8988T (cell line): ENCODE data around the gene VEZT.
"Not testable (repeated sequence)": the region's sequence is repeated elsewhere in the genome, so short reads cannot be mapped to it uniquely, and the experiment has no call there.

Experiments
- DNase-seq: peaks from one replicate; pipeline ENCODE4 v3.0.0; 2011

Gene VEZT, protein sequence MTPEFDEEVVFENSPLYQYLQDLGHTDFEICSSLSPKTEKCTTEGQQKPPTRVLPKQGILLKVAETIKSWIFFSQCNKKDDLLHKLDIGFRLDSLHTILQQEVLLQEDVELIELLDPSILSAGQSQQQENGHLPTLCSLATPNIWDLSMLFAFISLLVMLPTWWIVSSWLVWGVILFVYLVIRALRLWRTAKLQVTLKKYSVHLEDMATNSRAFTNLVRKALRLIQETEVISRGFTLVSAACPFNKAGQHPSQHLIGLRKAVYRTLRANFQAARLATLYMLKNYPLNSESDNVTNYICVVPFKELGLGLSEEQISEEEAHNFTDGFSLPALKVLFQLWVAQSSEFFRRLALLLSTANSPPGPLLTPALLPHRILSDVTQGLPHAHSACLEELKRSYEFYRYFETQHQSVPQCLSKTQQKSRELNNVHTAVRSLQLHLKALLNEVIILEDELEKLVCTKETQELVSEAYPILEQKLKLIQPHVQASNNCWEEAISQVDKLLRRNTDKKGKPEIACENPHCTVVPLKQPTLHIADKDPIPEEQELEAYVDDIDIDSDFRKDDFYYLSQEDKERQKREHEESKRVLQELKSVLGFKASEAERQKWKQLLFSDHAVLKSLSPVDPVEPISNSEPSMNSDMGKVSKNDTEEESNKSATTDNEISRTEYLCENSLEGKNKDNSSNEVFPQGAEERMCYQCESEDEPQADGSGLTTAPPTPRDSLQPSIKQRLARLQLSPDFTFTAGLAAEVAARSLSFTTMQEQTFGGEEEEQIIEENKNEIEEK

DNA sequence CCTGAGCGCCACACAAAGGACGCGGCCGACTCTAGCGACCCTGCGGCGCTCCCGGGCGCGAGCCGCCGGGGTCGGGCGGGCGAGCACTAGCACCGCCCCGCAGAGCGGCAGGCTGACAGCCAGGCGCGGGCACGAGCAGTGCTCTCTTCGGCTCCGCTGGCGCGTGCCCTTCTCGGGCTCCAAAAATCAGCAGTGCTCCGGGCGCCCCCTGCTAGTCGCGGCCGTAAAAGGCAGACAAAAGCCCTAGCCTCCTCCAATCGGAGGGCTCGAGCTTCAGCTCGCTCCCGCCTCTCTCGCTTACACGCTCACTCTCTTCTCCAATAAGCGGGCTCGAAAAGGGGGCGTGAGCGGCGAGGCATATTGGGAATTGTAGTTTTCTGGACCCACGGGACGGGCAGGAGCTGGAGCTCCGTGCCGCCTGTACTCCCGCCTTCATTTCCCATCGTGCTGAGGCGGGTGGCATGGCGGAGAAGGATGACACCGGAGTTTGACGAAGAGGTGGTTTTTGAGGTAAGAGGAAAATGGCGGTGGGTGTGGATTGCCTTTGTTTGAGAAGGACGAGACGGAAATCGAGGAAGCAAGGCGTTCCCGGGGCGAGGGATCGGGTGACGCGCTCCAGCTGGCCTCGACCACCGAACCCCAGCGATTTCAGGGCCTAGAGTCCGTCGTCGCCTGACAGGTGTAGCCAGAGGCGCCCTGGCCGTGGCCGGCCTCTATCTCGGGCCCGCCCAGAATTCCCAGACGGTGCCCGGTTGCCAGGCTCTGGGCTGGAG is at the start of gene VEZT, which contains the start of gene FGD6:
TSS of gene VEZT (plus strand) at position 431 of the 773 bp plus-strand sequence. CDS start at position 475, 44 bp downstream.
TSS of gene FGD6 (minus strand) at position 91 of the 773 bp plus-strand sequence. CDS start 227 bp downstream, outside the sequence.
- DNase-seq = peak; percentile 79

DNA sequence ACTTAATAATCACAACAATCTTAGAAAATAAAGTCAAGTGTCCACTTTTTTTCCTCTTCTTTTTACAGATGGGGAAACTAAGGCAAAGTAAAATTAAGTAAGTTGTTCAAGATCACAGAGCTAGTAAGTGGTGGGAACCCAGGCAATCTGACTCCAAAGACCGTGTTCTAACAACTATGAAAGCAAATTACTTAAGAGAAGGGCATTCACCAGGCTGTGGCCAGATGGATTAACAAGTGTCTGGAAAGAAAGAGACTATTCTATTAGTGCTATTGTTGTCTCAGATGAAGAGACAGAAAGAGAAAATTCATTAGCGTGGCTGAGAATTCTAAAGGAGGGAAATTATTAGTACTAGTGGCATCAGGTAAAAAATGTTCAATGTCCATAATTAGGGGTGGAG is 48.9 kb upstream of the VEZT start:
- DNase-seq = no peak

DNA sequence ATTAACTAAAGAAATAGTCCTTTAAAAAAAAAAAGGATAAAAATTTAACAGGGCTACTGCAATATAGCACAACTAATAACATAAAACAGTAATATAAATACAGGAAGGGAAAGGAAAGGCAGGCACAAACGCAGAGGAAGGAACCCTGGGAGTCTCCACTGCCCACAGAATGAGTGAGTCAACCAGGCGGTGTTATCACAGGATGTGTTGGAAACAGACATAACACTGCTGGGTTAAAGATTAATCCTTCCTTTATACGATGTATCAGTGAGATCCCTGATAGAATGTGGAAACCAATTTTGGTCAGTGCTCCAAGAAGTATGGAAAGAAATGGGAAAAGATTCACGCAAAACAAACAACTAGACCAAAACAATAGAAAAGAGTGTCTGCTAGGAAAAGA is 48.2 kb upstream of the VEZT start:
- peak; percentile 21 for DNase-seq

DNA sequence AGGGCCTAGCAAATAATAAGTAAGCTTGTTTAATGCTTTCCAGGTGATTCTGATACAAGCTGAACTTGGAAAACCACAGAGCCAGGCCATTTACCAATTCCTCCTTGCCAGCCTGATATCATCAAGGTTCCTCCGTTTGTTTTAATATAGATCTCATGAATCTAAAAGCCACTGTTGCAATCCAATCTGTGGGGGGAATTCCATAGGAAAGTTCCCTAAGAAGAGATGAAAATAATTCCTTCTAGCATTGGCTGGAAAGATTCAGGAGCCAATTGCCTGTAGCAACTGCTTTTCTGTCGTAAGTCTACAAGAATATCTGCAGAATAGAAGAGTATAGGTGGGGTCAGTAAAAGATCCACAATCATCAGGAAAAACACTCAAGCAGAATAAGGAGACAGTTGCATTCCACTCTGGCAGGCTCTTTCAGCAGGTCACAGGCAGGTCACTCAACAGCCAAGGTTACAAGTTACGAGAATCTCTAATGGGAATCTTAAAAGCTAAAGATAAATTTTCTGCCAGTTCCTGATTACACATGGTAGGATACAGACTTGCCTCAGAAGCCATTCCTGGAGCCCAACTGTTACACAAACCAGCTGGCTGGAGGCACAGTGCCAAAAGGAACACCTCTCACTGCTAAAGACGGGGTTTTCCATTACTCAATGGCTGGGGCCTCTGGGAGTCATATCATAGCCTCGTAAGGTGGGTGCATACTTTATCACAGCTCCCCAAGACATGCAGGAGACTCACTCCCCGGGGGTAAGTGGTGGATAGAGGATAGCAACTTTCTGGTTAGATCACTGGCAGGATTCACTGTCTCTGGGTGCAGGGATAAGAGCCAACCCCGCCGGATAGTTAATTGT is 44.0 kb upstream of the VEZT start:
- DNase-seq = no peak

DNA sequence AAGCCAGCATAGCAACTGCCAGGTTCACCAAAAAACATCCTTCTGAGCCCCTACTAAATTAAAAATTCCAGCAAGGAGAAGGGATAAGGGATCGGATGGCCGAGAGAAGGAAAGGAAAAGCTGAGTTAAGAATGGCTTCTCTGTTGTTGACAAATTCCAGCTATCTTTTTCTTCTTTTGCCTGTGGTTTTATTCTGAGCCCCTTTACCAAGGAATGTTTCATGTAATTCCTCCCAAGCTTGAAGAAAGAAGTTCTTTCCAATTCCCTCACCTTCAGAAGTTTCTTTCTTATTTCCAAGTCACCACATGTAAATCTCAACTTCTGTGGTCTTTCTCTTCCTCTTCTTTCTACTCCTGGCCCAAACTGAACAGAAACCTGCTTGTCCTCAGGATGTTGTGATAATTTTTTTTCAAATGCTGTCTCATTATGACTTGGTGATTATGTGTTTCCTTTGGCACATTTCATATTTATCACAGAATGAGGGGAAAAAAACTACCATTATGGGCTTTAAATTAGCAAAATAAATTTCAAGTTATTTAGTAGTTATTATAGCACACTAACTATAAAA is 40.3 kb upstream of the VEZT start:
- DNase-seq = no peak

DNA sequence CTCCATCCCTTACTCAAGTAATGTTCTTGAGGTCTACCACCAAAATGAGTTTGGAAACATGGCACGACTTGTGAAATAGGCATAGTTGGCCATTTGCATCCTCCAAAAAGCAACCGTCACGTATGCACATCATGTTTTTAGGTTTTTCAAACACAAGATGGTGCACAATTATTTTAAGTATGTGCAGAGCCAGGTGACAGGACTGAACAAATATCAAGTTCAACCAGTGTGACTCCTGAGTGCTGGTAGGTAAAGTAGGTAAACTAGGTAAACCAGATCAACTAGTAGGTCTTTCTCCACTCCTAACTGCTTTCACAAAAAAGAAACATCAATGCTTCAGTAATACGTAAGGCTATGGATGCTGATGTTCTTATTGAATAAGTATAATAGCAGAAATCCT is 39.5 kb upstream of the VEZT start:
- no peak for DNase-seq

DNA sequence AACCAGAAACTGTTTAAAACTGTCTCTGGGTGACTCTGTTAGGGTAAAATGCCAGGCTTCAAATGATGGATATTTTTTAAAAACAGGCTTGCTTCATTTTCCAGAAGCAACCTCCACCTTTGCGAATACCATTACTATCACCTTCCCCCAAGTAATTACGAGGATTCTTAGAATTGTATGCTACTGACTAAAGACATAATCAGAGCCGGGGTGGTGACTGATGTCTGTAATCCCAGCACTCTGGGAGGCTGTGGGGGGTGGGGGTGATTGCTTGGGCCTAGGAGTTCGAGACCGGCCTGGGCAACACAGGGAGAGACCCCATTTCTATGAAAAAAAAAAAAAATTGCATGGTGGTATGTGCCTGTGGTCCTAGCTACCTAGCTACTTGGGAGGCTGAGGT is 38.6 kb upstream of the VEZT start:
- no peak for DNase-seq

DNA sequence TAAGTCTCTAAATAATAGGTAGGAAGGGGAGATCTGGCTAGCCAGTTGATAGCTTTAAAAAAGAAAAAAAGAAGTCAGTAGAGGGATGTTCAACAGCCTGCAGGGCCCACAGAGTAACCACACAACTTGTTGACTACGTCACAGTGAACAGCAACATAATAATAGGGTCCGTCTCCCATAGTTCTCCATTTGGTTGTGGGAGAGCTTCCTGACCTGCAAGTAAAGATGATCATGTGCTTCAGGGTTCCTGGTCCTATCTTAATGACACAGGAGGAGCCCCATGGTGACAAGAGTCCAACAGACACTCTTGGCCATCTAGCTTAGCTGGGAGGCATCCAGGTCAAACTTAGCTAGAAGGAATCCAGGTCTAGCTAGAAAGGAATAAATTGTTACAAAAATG is 36.5 kb upstream of the VEZT start:
- DNase-seq = no peak

DNA sequence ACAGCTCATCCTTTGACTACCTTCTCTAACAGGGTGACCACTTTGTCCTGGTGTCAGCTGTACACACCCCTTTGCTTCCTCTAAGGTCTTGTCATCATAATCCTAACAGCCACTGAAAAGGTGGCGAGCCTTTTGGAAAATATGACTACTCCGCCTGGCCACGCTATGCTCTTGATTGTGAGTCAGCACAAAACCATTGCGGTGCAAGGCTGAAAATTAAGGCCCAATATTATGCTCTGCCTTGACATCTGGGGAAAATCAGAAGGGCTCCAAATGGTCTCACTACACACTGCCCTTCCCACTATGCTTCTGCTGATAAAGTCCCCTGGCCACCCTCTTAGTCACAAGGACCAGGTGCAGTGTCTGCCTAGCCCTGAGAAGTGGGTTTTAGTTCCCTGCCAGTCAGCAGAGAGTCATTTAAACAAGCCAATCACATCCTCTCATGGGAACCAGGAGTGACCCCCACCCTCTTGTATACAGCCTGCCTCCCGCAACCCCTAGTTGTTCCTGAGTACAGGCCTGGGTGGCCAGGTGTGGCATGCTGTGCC is 34.7 kb upstream of the VEZT start:
- DNase-seq = no peak

DNA sequence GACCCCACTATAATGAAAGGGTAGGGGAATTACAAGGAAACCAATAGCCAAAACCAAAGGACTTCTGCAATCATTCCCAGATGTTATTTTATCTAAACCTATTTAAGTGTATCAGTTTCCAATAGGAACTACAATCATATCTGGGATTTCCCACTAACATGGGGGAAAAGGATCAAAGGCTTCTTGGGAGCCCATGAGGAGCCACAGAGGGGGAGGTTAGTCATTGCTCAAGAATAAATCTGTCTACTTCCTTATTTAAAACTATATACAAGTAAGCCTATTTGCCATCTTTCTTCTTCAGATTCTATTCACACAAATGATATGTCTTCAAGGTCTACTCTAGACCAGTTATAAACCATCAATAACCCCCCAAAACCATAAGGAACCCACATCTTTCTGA is 33.5 kb upstream of the VEZT start:
- DNase-seq = no peak

DNA sequence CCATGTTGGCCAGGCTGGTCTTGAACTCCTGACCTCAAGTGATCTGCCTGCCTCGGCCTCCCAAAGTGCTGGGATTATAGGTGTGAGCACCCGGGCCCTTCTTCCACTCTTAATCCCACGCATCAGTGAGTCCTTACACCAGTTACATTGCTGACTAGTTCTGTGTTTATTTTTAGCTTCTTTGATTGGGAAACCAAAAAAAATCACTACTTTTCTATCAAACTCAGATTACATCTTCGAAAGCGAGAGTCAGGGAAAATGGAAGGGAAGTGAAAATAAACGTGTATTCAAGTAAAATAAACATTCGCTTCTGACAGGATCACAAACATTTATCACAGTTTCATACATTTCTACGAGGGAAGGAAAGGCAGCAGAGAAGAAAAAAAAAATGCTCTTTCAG is 32.5 kb upstream of the VEZT start:
- no peak for DNase-seq

DNA sequence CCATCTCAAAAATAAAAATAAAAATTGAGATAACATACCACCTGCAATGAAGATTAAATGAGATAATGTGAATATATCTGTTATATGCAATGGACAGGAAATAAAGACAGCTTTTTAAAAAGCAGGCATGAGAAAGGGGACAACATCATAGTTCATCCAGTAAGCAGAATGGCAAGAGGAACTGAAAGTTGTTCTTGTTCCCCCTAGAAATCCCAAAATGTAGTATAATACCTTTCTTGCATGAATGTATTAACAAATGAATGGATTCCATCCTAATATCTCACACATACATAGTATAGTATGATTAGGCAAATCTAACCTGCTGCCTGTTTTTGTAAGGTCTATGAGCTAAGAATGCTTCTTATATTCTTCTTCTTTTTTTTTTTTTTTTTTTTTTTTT is 31.8 kb upstream of the VEZT start:
- no peak for DNase-seq

DNA sequence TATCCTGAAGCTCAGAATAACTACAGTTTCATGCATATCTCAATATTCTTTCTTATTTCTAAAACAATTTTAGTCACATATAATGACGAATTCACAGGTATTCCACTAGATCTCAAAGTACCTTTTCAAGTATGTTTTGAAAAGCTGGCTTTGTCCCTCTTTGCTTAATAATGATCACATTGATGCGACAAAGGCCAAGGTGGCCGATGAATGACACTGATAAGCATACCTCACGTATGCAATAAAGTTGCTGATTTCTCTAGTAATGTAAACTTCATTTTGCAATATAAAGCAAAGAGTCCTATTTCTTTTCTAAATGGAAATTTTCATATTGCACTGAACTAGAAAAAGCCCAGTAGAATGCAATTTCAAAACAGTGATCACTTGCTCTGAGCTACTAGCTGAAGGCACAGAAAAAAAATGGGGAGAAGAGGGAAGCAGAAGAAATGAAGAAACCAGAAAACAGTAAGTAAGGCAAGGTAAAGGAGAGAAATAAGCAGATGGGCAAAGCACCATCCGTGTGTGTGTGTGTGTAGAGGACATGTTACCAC is 29.7 kb upstream of the VEZT start:
- no peak for DNase-seq

DNA sequence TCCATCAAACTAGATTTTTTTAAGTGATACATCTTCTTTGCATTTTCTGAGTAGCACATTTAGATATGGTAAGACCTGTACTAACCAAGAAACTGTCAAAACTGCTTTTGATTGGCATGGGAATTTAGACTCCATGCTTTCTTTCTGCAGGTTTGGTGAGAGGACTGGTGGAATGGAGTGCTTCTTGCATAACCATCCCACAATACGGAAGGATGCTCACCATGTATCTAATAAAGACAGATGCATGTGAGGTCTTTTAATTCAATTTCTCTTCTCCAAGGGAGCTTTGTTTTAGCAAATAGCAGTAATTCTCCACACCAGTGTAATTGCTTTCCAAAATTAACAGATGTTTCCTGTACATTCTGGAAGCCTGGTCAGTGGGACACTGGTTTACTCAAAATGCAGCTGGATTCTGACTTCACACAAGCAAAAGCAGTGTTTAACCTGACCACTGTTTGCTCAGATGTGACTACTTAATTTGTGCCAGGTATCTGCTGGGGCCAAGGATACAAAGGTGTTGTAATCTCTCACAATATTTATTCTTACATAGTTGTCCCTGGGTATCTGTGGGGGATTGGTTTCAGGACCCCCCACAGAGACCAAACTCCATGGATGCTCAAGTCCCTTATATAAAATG is 26.4 kb upstream of the VEZT start:
- no peak for DNase-seq

DNA sequence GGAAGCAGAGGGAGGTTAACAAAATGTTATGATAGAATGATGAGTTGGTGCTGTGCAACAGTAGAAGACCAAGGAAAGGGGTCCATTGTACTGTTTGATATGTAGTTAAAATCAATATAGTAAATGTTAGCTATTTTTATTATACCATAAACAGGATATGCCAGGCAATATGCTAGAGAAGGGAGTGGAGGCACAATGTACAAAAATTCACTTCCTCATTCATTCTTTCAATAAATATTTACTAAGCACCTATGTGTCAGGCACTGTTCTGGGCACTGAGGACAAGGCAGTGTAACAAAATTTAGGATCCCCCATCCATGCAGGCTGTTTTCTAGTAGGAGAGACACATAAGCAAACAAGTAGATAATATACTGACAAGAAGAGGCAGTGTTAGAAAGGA is 25.3 kb upstream of the VEZT start:
- DNase-seq = no peak

DNA sequence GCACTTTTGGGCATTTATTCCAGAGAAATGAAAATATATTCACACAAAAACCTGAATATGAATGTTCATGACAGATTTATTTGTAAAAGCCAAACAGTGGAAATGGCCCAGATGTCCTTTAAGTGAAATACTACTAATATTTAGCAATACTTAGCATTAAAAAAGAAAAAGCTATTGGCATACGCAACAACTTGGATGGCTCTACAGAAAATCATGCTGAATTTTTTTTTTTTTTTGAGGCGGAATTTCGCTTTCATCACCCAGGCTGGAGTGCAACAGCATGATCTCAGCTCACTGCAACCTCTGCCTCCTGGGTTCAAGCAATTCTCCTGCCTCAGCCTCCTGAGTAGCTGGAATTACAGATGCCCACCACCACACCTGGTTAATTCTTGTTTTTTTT is 24.5 kb upstream of the VEZT start:
- no peak for DNase-seq

DNA sequence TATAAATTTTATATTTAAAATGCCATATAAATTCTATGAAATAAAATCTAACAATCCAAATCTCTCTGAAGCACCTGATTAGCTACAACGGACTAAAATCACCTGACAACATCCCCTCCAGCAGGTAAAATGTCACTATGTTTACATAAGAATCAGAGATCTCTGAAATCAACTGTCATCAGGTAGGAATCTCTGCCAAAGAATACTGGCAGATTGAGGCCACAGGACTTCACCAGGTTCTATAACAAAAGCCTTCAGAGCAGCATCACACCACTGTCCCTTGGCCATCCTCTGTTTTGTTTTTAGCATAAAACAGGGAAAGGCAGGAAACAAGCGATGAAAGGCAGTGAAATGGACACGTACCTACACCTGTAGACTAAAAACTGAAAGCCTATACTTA is 22.5 kb upstream of the VEZT start:
- DNase-seq = no peak

DNA sequence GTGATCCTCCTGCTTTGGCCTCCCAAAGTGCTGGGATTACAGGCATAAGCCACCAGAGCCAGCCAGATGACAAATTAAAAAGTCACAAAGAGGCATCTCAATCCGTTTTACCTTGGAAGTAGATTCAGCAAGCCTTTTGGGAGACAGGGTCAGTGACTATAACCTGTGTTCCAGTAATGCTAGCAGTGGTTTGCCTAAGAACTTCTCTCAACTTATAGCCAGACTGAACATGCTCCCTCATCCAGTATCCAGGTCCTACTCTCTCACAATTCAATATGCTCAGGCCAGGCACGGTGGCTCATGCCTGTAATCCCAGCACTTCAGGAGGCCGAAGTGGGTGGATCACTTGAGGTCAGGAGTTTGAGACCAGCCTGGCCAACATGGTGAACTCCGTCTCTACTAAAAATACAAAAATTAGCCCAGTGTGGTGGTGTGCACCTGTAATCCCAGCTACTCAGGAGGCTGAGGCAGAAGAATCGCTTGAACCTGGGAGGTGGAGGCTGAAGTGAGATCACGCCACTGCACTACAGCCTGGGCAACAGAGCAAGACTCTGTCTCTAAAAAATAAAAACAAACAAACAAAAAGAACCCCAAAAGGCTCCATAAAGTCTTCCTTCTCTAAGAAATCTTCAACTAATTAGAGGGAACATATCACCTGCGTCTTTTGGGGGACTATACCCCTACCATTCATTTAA is 20.6 kb upstream of the VEZT start:
- DNase-seq = not testable (repeated sequence)

DNA sequence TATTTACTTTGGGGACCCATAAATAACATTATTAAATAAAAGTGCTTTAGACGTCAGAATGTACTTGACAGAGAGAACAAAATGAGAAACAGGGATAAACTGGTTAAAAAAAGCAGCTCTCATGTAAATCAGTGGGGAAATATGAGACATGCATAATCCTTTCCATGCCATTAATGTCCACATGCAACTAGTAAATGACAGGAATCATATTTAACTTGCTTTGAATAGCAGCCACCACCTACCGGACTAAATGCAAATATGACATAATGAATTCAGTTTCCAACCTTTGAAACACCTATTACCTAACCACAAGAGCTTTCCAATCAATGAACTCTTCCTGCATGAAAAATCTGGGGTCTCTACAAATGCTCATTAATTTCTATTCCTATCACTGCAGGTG is 20.0 kb upstream of the VEZT start:
- DNase-seq = no peak

DNA sequence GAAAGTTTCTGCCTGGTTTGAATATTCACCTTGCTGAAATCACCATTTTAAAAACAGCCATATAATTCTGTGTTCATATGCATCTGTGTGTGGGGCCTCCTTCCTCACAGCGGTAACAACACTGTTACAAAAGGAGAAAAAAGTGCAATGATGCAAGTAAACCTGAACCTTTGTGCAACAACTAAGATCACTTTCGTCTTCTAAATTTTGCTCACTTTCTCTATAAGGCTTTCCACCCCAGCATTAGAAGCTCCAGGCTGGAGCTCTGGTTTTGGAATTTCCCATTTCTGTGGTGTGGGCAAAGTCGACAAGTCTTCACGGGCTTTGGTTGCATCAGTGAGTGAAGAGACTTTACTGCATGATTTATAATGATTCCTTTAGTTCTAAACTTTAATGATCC is 18.7 kb upstream of the VEZT start:
- no peak for DNase-seq
